ENCODE results near the gene GINS1.

GRCh38 chr20:25495189-25495824 lies 87.8 kb downstream of the GINS1 start:
- TF ChIP-seq EZH2 (IDR thresholded peaks at IDR 0.05; ENCODE audit: insufficient read depth, low read length) (no peak), CTCF (IDR thresholded peaks at IDR 0.05; ENCODE audit: insufficient read depth, low read depth, low read length) (no peak)
